RWPE1 (cell line): Measurements from ENCODE around the gene SLC6A18.

Source experiments
- CTCF ChIA-PET: fragments of 350-600 bp; sonication (Branson Sonifier 250); formaldehyde crosslinking; extraction: SDS; loops from one replicate; lab custom pipeline; 2021; lab: Yijun Ruan, JAX
- POLR2A ChIA-PET: fragments of 400-600 bp; formaldehyde crosslinking; extraction: SDS; loops from one replicate; lab custom pipeline; 2020; ENCODE audit warnings: antibody characterized with exemption; ENCODE audit not compliant: low non-redundant PET; lab: Yijun Ruan, JAX
- DNase-seq: peaks from one replicate; pipeline ENCODE4 v3.0.0; 2012; ENCODE audit warnings: low spot score
- H3K27ac ChIP-seq: fragments of 450-650 bp; 2 replicates; pipeline ENCODE4 v1.5.1; 2017
- TF ChIP-seq, protein P1 (sequence below): fragments of 450-650 bp; conservative IDR thresholded peaks from 2 replicates; pipeline ENCODE4 v1.5.1; 2017; ENCODE audit warnings: low read depth, mild to moderate bottlenecking

The SLC6A18 gene

DNA sequence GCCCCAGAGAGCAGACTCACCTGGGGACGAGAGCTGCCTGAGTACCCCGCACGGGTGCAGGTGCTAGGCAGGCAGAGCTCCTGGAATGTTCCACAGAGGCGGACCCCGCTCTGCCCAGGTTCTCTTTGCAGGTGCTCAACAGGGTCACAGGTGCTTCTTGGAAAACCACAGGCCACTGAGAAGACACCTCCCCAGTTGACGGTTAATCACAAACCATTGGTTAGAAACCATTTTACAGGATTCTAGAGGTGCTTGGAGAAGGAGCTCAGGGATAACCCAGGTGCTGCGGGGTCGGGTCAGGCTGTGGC, 41.1 kb upstream of the SLC6A18 start:
- ChIA-PET POLR2A (interaction anchor here (0.7 kb wide), 1 partner anchor 903 kb away, joined by 3 read pairs; no protein-coding TSS in a partner anchor), CTCF (interaction anchor here (0.8 kb wide), 1 partner anchor 10 kb away, joined by 5 read pairs; no protein-coding TSS in a partner anchor)
- H3K27ac ChIP-seq: no peak overlapping the region
- TF ChIP-seq, protein P1, sequence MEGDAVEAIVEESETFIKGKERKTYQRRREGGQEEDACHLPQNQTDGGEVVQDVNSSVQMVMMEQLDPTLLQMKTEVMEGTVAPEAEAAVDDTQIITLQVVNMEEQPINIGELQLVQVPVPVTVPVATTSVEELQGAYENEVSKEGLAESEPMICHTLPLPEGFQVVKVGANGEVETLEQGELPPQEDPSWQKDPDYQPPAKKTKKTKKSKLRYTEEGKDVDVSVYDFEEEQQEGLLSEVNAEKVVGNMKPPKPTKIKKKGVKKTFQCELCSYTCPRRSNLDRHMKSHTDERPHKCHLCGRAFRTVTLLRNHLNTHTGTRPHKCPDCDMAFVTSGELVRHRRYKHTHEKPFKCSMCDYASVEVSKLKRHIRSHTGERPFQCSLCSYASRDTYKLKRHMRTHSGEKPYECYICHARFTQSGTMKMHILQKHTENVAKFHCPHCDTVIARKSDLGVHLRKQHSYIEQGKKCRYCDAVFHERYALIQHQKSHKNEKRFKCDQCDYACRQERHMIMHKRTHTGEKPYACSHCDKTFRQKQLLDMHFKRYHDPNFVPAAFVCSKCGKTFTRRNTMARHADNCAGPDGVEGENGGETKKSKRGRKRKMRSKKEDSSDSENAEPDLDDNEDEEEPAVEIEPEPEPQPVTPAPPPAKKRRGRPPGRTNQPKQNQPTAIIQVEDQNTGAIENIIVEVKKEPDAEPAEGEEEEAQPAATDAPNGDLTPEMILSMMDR: no peak
- no peak for DNase-seq

DNA sequence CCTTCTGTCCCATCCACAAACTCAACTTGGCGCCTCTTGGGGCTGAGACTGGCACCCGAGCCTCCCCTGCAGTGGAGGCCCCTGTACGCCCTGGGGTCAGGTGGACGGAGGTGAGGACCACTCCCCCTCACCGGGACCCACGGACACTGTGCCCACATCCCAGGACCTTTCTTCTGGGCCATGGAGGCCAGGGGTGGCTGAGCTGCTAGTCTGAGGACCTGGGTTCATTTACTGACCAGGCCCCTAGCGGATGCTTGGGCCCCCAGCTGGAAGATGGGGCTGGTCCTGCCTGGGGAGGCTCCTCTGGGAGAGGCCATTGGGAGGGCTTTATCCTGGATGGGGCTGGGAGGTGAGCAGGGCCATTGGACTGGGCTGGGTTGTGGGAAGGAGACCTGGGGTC, 40.7 kb upstream of the SLC6A18 start:
- POLR2A ChIA-PET: no interaction called here
- H3K27ac ChIP-seq: no peak overlapping the region
- DNase-seq: no peak
- CTCF ChIA-PET: interaction anchor here (0.8 kb wide), 1 partner anchor 10 kb away, joined by 5 read pairs; no protein-coding TSS in a partner anchor
- TF ChIP-seq, protein P1: no peak

DNA sequence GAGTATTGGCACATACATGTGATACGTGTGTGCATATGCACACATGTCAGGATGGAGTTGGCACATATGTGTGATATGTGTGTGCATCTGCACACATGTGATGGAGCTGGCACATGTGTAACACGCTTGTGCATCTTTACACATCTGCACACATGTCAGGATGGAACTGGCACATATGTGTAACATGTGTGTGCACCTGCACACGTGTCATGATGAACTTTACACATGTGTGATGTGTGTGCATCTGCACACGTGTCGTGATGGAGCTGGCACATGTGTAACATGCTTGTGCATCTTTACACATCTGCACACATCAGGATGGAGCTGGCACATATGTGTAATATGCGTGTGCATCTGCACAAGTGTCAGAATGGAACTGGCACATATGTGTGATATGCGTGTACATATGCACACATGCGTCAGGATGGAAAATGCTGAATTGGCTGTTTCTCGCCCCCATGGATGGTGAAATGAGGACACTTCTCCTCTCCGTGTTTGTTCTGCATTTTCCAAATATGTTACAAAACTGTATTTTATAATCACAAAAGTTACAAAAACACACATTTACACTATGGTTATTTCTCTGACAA, 40.0 kb upstream of the SLC6A18 start:
- ChIA-PET POLR2A (no interaction called here), CTCF (interaction anchor here (1.3 kb wide), 1 partner anchor 11 kb away, joined by 4 read pairs; no protein-coding TSS in a partner anchor)
- TF ChIP-seq, protein P1: no peak
- no peak for DNase-seq
- no peak overlapping the region for H3K27ac ChIP-seq

DNA sequence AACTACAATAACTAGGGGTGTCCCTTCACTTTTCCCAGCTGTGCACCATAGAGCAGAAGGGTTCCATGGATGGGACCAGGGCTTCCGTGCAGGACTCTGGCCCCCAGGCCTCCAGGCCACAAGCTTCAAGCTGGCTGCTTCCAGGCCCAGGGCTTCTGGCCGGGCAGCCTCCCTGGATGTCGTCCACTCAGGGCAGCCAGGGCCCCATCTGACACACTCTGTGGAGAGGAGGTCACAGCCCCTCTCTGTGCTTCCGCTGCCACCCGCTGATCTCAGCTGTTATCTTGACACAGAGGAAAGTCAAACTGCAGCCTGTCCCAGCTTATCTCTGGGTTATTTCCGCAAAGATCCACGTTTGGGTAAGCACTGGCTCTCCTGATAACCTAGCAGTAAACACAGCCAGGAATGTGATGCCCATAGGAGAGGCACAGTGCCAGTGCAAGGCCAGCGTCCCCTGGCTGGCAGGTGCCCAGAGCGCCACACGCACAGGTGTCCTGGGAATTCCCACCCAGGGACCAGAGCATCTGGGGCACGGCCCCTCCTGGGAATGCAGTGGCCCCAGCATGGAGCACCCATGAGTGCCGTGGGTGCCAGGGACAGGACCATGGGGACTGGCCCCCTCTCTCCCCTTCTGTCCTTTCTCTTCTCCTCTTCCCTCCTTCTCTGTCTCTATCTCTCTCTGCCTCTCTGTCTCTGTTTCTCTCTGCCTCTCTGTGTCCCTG, 39.4 kb upstream of the SLC6A18 start:
- DNase-seq: no peak
- CTCF ChIA-PET: interaction anchor here (0.7 to 1.3 kb wide), 2 partner anchors 12 to 43 kb away, joined by 3 to 4 read pairs; no protein-coding TSS in a partner anchor
- H3K27ac ChIP-seq: no peak overlapping the region
- POLR2A ChIA-PET: no interaction called here
- TF ChIP-seq, protein P1: no peak

GRCh38 chr5:1186351-1187233, 38.6 kb upstream of the SLC6A18 start:
- CTCF ChIA-PET: interaction anchor here (0.7 to 1.3 kb wide), 2 partner anchors 13 to 42 kb away, joined by 3 to 4 read pairs; no protein-coding TSS in a partner anchor
- H3K27ac ChIP-seq: no peak overlapping the region
- no peak for DNase-seq
- POLR2A ChIA-PET: no interaction called here
- TF ChIP-seq, protein P1: no peak
